H1 (cell line): ENCODE measurements around the gene ATG4D. TPM values are rescaled to one million over a fixed set of nuclear protein-coding genes. Genes with fewer than 3 reads are reported as not detected.

ENCODE experiments used
- CTCF ChIA-PET: fragments of 300-600 bp; sonication (Branson Sonifier 250); formaldehyde crosslinking; loops from one replicate; lab custom pipeline; 2021; ENCODE audit not compliant: partially characterized antibody; lab: Charles Lee
- POLR2A ChIA-PET: fragments of 300-600 bp; sonication (Branson Sonifier 250); formaldehyde crosslinking; loops from one replicate; lab custom pipeline; 2021; ENCODE audit warnings: inconsistent platforms; ENCODE audit not compliant: partially characterized antibody; lab: Charles Lee
- DNase-seq, 2 experiments: peaks; one replicate each; pipeline versions ENCODE4 v3.0.0 to v3.0.0-alpha.2; 2010 to 2022; ENCODE audit warnings: low spot score in 2 of 2, low read depth in 1 of 2, mixed read lengths in 1 of 2
- FAIRE-seq: peaks from 2 replicates; lab custom pipeline; 2011; peaks lifted over from hg19 to GRCh38; lab: Jason Lieb, UNC
- H2AFZ ChIP-seq: 2 replicates; pipeline ENCODE4 v1.8.1; 2012; ENCODE audit warnings: low read length, inconsistent platforms
- H2AK5ac ChIP-seq: 2 replicates; pipeline ENCODE4 v1.6.1; 2013; ENCODE audit warnings: low read depth, low read length
- H2BK120ac ChIP-seq: replicated peaks from 2 replicates; pipeline ENCODE3; 2013; ENCODE audit warnings: low read depth, low read length, inconsistent platforms
- H2BK12ac ChIP-seq: 2 replicates; pipeline ENCODE4 v1.6.1; 2013; ENCODE audit warnings: low read depth, low read length
- H2BK15ac ChIP-seq: 2 replicates; pipeline ENCODE4 v1.6.1; 2013; ENCODE audit warnings: low read length
- H2BK20ac ChIP-seq: 2 replicates; pipeline ENCODE4 v1.6.1; 2013; ENCODE audit warnings: low read length
- H2BK5ac ChIP-seq: 2 replicates; pipeline ENCODE4 v1.6.1; 2013; ENCODE audit warnings: low read depth, low read length
- H3K14ac ChIP-seq: 2 replicates; pipeline ENCODE4 v1.6.1; 2013; ENCODE audit warnings: inconsistent platforms; ENCODE audit not compliant: insufficient read length
- H3K18ac ChIP-seq: 2 replicates; pipeline ENCODE4 v1.6.1; 2013; ENCODE audit warnings: low read length; ENCODE audit errors: extremely low read depth
- H3K23ac ChIP-seq: 2 replicates; pipeline ENCODE4 v1.6.1; 2013; ENCODE audit warnings: inconsistent platforms; ENCODE audit not compliant: insufficient read length
- H3K23me2 ChIP-seq: 2 replicates; pipeline ENCODE4 v1.6.1; 2013; ENCODE audit warnings: low read depth, low read length
- H3K27ac ChIP-seq: 2 replicates; pipeline ENCODE4 v1.6.1; 2011; ENCODE audit warnings: low read depth, low read length, inconsistent platforms
- H3K27me3 ChIP-seq, 4 experiments: replicated peaks in 1 of 4; 1 replicate in 1 of 4; 2 replicates in 3 of 4; pipeline versions ENCODE4 v1.6.1 to v1.8.1; 2011 to 2013; ENCODE audit warnings: low read length in 3 of 4, mild to moderate bottlenecking in 3 of 4, inconsistent platforms in 2 of 4, mixed read lengths in 2 of 4, moderate library complexity in 1 of 4; ENCODE audit not compliant: control insufficient read depth in 3 of 4, insufficient read depth in 3 of 4; ENCODE audit errors: extremely low read depth in 1 of 4
- H3K36me3 ChIP-seq, 4 experiments: 2 replicates each; pipeline versions ENCODE4 v1.6.1 to v1.8.1; 2011 to 2013; ENCODE audit warnings: mild to moderate bottlenecking in 4 of 4, low read length in 3 of 4, moderate library complexity in 2 of 4, control low read depth in 1 of 4, inconsistent platforms in 1 of 4; ENCODE audit not compliant: insufficient read depth in 4 of 4, control insufficient read depth in 2 of 4
- H3K4ac ChIP-seq: replicated peaks from 2 replicates; pipeline ENCODE3; 2013; ENCODE audit warnings: low read length, low read depth, mixed read lengths, inconsistent platforms; ENCODE audit not compliant: insufficient read length
- H3K4me1 ChIP-seq, 4 experiments: replicated peaks in 1 of 4; 1 replicate in 1 of 4; 2 replicates in 3 of 4; pipeline versions ENCODE4 v1.6.1 to v1.8.1; 2011 to 2013; ENCODE audit warnings: low read length in 3 of 4, inconsistent platforms in 2 of 4, mixed read lengths in 1 of 4; ENCODE audit not compliant: insufficient read depth in 4 of 4, control insufficient read depth in 3 of 4
- H3K4me2 ChIP-seq, 2 experiments: 2 replicates each; pipeline versions ENCODE4 v1.6.1 to v1.8.1; 2011 to 2013; ENCODE audit warnings: low read depth in 2 of 2, low read length in 2 of 2, control low read depth in 1 of 2, inconsistent platforms in 1 of 2, mild to moderate bottlenecking in 1 of 2; ENCODE audit not compliant: insufficient read depth in 1 of 2
- H3K4me3 ChIP-seq, 4 experiments: fragments of 200-600, 300-600 bp in 1 of 4; sonication (generic), shearing (Covaris generic), sonication (Bioruptor Twin) in 1 of 4; 2 replicates each; pipeline versions ENCODE4 v1.5.1 to v1.8.1; 2011 to 2016; ENCODE audit warnings: low read length in 4 of 4, low read depth in 3 of 4, control low read depth in 2 of 4, inconsistent platforms in 2 of 4, mild to moderate bottlenecking in 2 of 4, mixed read lengths in 1 of 4, moderate library complexity in 1 of 4; ENCODE audit not compliant: insufficient read depth in 2 of 4; ENCODE audit errors: extremely low read depth in 1 of 4
- H3K56ac ChIP-seq: replicated peaks from 2 replicates; pipeline ENCODE3; 2013; ENCODE audit warnings: low read depth, mild to moderate bottlenecking, mixed read lengths, low read length, inconsistent platforms; ENCODE audit not compliant: insufficient read length
- H3K79me1 ChIP-seq: 2 replicates; pipeline ENCODE4 v1.6.1; 2013; ENCODE audit warnings: low read depth, low read length, control low read depth
- H3K79me2 ChIP-seq, 2 experiments: 2 replicates each; pipeline versions ENCODE4 v1.6.1 to v1.8.1; 2012 to 2013; ENCODE audit warnings: low read length in 2 of 2, mild to moderate bottlenecking in 2 of 2, inconsistent platforms in 1 of 2; ENCODE audit not compliant: insufficient read depth in 2 of 2, control insufficient read depth in 1 of 2
- H3K9ac ChIP-seq, 4 experiments: replicated peaks in 1 of 4; 1 replicate in 1 of 4; 2 replicates in 3 of 4; pipeline versions ENCODE4 v1.6.1 to v1.8.1; 2011 to 2013; ENCODE audit warnings: low read depth in 3 of 4, low read length in 3 of 4, control low read depth in 2 of 4, mild to moderate bottlenecking in 2 of 4, moderate library complexity in 2 of 4, inconsistent platforms in 1 of 4; ENCODE audit errors: extremely low read depth in 1 of 4
- H3K9me3 ChIP-seq, 2 experiments: 2 replicates each; pipeline versions ENCODE4 v1.6.1 to v1.8.1; 2012 to 2013; ENCODE audit warnings: mild to moderate bottlenecking in 2 of 2, moderate library complexity in 2 of 2, control low read depth in 1 of 2, inconsistent platforms in 1 of 2, low read depth in 1 of 2, low read length in 1 of 2, mixed read lengths in 1 of 2; ENCODE audit not compliant: insufficient read depth in 2 of 2
- H4K20me1 ChIP-seq, 2 experiments: replicated peaks in 1 of 2; 2 replicates each; pipeline versions ENCODE3 to v1.8.1; 2011 to 2013; ENCODE audit warnings: inconsistent platforms in 2 of 2, low read length in 2 of 2, mild to moderate bottlenecking in 1 of 2; ENCODE audit not compliant: insufficient read depth in 2 of 2, control insufficient read depth in 1 of 2
- H4K5ac ChIP-seq: 2 replicates; pipeline ENCODE4 v1.6.1; 2013; ENCODE audit warnings: low read length, low read depth, mixed read lengths, inconsistent platforms; ENCODE audit not compliant: insufficient read length
- H4K8ac ChIP-seq: 2 replicates; pipeline ENCODE4 v1.8.0; 2013; ENCODE audit warnings: mild to moderate bottlenecking, moderate library complexity, low read length, inconsistent platforms; ENCODE audit not compliant: insufficient read depth; ENCODE audit errors: extremely low read depth
- H4K91ac ChIP-seq: replicated peaks from 2 replicates; pipeline ENCODE3; 2013; ENCODE audit warnings: low read length, mixed read lengths, inconsistent platforms; ENCODE audit not compliant: insufficient read length
- BCL11A ChIP-seq, 2 experiments: IDR thresholded peaks; one replicate each; pipeline ENCODE4 v1.6.1; 2011; ENCODE audit warnings: low read depth in 2 of 2, low read length in 2 of 2, mild to moderate bottlenecking in 2 of 2
- BRCA1 ChIP-seq: IDR thresholded peaks from 2 replicates; pipeline ENCODE4 v1.6.1; 2012; ENCODE audit warnings: low read depth, low read length, improper control_type of control experiment
- WGBS, 2 experiments: shearing (Covaris generic) in 1 of 2; methylation state at CpG; one replicate each; pipeline versions ENCODE4 v1.1.6 to v1.1.7; 2013 to 2015; ENCODE audit warnings: low lambda C conversion rate in 2 of 2, mixed read lengths in 2 of 2, inconsistent platforms in 1 of 2, low coverage in 1 of 2, missing lambda C conversion rate in 1 of 2; ENCODE audit not compliant: insufficient replicate concordance in 2 of 2, insufficient coverage in 1 of 2, insufficient read length in 1 of 2; ENCODE audit errors: extremely low coverage in 1 of 2, missing lambda C conversion rate in 1 of 2; 5-methylcytosine and 5-hydroxymethylcytosine counted together
- polyA plus RNA-seq, 7 experiments: library from polyadenylated mRNA; depleted of rRNA in 3 of 7; stranded (reverse) in 5 of 7; unstranded in 2 of 7; fragments of >200 nt in 5 of 7; fragments of 200-250 nt in 2 of 7; gene quantifications; 1 replicate in 5 of 7; 2 replicates in 1 of 7; 4 replicates in 1 of 7; pipeline versions ENCODE4 v1.2.1 to v1.2.3, GENCODE V29; 2011 to 2013; ENCODE audit warnings: missing spikeins in 2 of 7, mixed read lengths in 2 of 7
- total RNA-seq: library from RNA; stranded (reverse); fragmentation: NEBNext Ultra II Directional; extraction: Animal tissue kit (Norgen Biotek cat#: 25700); gene quantifications from 2 replicates; pipeline ENCODE4 v1.2.1, GENCODE V29; 2021

The ATG4D gene
- total and polyA plus RNA-seq, 2 of the 8 experiments (the other 6 are each of a cell fraction or from before 2014, with no cell fraction given), result 39.6 to 43.7 TPM

- no peak overlapping the region for H3K27ac ChIP-seq
- no peak overlapping the region for H3K23ac ChIP-seq
- POLR2A ChIA-PET, result interaction anchor here (1.0 to 1.5 kb wide), 3 partner anchors 11 to 30 kb away, joined by 3 to 4 read pairs (median 4); no protein-coding TSS in a partner anchor
- 87% methylated on average over 3 of the region's 3 CpGs; no CpG with 5 or more reads in 1 of the 2 experiments for WGBS, 2 experiments
- H4K20me1 ChIP-seq, result no peaks in the 10 kb centered on the region
- H2BK20ac ChIP-seq, result no peak overlapping the region
- H3K56ac ChIP-seq, result no peak overlapping the region
- no peak overlapping the region for H2BK15ac ChIP-seq
- no peaks in the 10 kb centered on the region for H3K79me1 ChIP-seq
- H4K5ac ChIP-seq, result no peak overlapping the region
- H2AFZ ChIP-seq, result no peak overlapping the region
- H3K4me3 ChIP-seq, result no peak overlapping the region
- H2BK12ac ChIP-seq, result no peak overlapping the region
- no peak overlapping the region for H2BK5ac ChIP-seq
- H3K36me3 ChIP-seq, result no peaks in the 10 kb centered on the region
- TF ChIP-seq BRCA1, result no peak
- TF ChIP-seq BCL11A (IDR thresholded peaks at IDR 0.05; ENCODE audit: low read depth in 2 of 2, low read length in 2 of 2), result no peak
- H3K4me2 ChIP-seq, result no peak overlapping the region
- H4K91ac ChIP-seq, result no peak overlapping the region
- H3K79me2 ChIP-seq, result no peaks in the 10 kb centered on the region
- FAIRE-seq, result no peak
- H3K9me3 ChIP-seq, result no peaks in the 10 kb centered on the region
- no peak overlapping the region for H3K4ac ChIP-seq
- peaks cover 7 to 14% (median 13%) of the 10 kb centered on the region in 4 experiments; a peak in 6 of 7 replicates for H3K27me3 ChIP-seq
- H3K14ac ChIP-seq, result no peak overlapping the region
- no peak overlapping the region for H2AK5ac ChIP-seq
- H3K4me1 ChIP-seq, result peaks cover 0 to 8% (median 4%) of the 10 kb centered on the region in 4 experiments; a peak in 3 of 7 replicates
- DNase-seq, result no peak
- H3K18ac ChIP-seq, result no peak overlapping the region
- H4K8ac ChIP-seq, result no peak overlapping the region
- peaks cover 2% of the 10 kb centered on the region; the same call in 1 of the 2 replicates for H3K23me2 ChIP-seq
- CTCF ChIA-PET, result interaction anchor here (0.5 to 2.2 kb wide), 6 partner anchors 9 to 55 kb away, joined by 4 to 10 read pairs (median 8); no protein-coding TSS in a partner anchor
- no peak overlapping the region for H2BK120ac ChIP-seq
- no peak overlapping the region for H3K9ac ChIP-seq
Observed at GRCh38 chr19:10523135-10523636, 20.5 kb upstream of the ATG4D start.
